ENCODE measurements around the gene THOC1. TPM values are rescaled to one million over a fixed set of nuclear protein-coding genes. Genes with fewer than 3 reads are reported as not detected.

The THOC1 gene
- polyA plus RNA-seq, 4 donors: 56.9 to 124 (median 75.9) TPM

Other genes with a start within 250 kb of the THOC1 start
- gene TUBB8B, start 218.4 kb downstream of the THOC1 start, polyA plus RNA-seq (ENCODE audit: insufficient read length in 4 of 4): under 1 TPM; 0.14 to 0.93 (median 0.40) TPM
- gene USP14, start 109.5 kb downstream of the THOC1 start, polyA plus RNA-seq (ENCODE audit: insufficient read length in 4 of 4): 10 to 100 TPM; 55.1 to 70.7 (median 63.6) TPM
- 10 to 100 TPM; 20.8 to 36.5 (median 27.9) TPM for gene COLEC12, start 232.7 kb upstream of the THOC1 start, polyA plus RNA-seq (ENCODE audit: insufficient read length in 4 of 4)

All from left renal pelvis (tissue), 4 donors.